Body of pancreas (tissue), 4 donors: ENCODE results near the gene TMEM208. TPM values are rescaled to one million over a fixed set of nuclear protein-coding genes. Genes with fewer than 3 reads are reported as not detected.

Experiments
- ATAC-seq: fragments of 150-250 bp; one replicate; pipeline ENCODE4 v1.9.1; 2016
- DNase-seq, 4 donors: peaks; one replicate each; pipeline ENCODE4 v3.0.0-alpha.2; 2019
- H3K27ac ChIP-seq, 4 donors: fragments of 200-600 bp; sonication (generic); 1 replicate in 3 of 4; 2 replicates in 1 of 4; pipeline versions ENCODE4 v1.5.1 to v1.6.1; 2016 to 2019; ENCODE audit warnings: mild to moderate bottlenecking in 1 of 4, mixed read lengths in 1 of 4, moderate library complexity in 1 of 4
- H3K27me3 ChIP-seq, 2 donors: fragments of 200-600 bp; sonication (generic); one replicate each; pipeline ENCODE4 v1.6.0; 2016; ENCODE audit warnings: mild to moderate bottlenecking in 1 of 2
- H3K36me3 ChIP-seq, 2 donors: fragments of 200-600 bp; sonication (generic); replicated peaks in 1 of 2; 2 replicates each; pipeline ENCODE4 v1.5.1; 2016; ENCODE audit warnings: low read depth in 2 of 2; ENCODE audit not compliant: insufficient read depth in 1 of 2
- H3K4me1 ChIP-seq: fragments of 200-600 bp; sonication (generic); one replicate; pipeline ENCODE4 v1.6.0; 2016
- H3K4me3 ChIP-seq, 2 donors: fragments of 200-600 bp; sonication (generic); 1 replicate in 1 of 2; 2 replicates in 1 of 2; pipeline ENCODE4 v1.5.1; 2016 to 2019
- H3K9me3 ChIP-seq, 3 donors: fragments of 200-600 bp; sonication (generic); 1 replicate in 2 of 3; 2 replicates in 1 of 3; pipeline ENCODE4 v1.5.1; 2016
- CTCF ChIP-seq, 7 experiments: fragments of 450-650 bp in 4 of 7; fragments of 200-600 bp in 3 of 7; sonication (generic) in 3 of 7; IDR thresholded peaks; one replicate each; pipeline ENCODE4 v1.5.1; 2016 to 2019; ENCODE audit warnings: antibody characterized with exemption in 7 of 7
- POLR2A ChIP-seq, 3 donors: fragments of 450-650 bp; IDR thresholded peaks; one replicate each; pipeline ENCODE4 v1.6.1; 2016; ENCODE audit warnings: antibody characterized with exemption in 3 of 3, mild to moderate bottlenecking in 2 of 3
- WGBS, 2 donors: methylation state at CpG; one replicate each; pipeline ENCODE4 v1.1.5; 2017; 5-methylcytosine and 5-hydroxymethylcytosine counted together
- intact Hi-C: fragments of 100-400 bp; cut with DNase I; formaldehyde crosslinking; loops from one replicate; pipeline ENCODE4 v1.15.1; 2023
- total RNA-seq, 2 donors: library from RNA; depleted of rRNA; stranded (reverse); fragments of >200 nt; gene quantifications; one replicate each; pipeline ENCODE4 v1.1.0, GENCODE V29; 2016

The TMEM208 gene
- total RNA-seq, 2 donors from 2014 or later = 35.8 to 48.1 TPM

- TF ChIP-seq CTCF (IDR thresholded peaks at IDR 0.05) = peak; percentile 39 to 80 (median 68)
- peak; percentile 65 to 75 (median 74) for TF ChIP-seq POLR2A (IDR thresholded peaks at IDR 0.05)
- no peaks in the 10 kb centered on the region for H3K9me3 ChIP-seq
- H3K36me3 ChIP-seq = peaks cover 28 to 49% of the 10 kb centered on the region in 2 donors
- ATAC-seq (peak; percentile 83), DNase-seq (peak; percentile 79 to 85 (median 82))
- 15 to 24% methylated on average over 6 to 59 of the region's 61 CpGs for WGBS, 2 donors
- peak within 1 kb of the TSS; percentile 67 to 88 (median 76) for H3K27ac ChIP-seq
- H3K4me1 ChIP-seq = peaks cover 28% of the 10 kb centered on the region
- intact Hi-C loops = no loop called here
- peak within 1 kb of the TSS; percentile 49 to 93 for H3K4me3 ChIP-seq
- H3K27me3 ChIP-seq = no peaks in the 10 kb centered on the region
Observed at GRCh38 chr16:67199011-67199807, 27.7 kb upstream of the TMEM208 start, which contains the start of gene ELMO3. Gene ELMO3, plus strand, starts transcription at chr16:67199131. Its CDS starts 196 bp downstream, at chr16:67199327.

GRCh38 chr16:67199808-67200198 is 27.1 kb upstream of the TMEM208 start:
- Histone ChIP-seq H3K9me3 (no peaks in the 10 kb centered on the region), H3K27ac (peak overlapping the region; percentile 67 to 88 (median 76)), H3K4me3 (peak overlapping the region; percentile 49 to 93), H3K27me3 (no peaks in the 10 kb centered on the region), H3K36me3 (peaks cover 28 to 48% of the 10 kb centered on the region in 2 donors), H3K4me1 (peaks cover 28% of the 10 kb centered on the region)
- TF ChIP-seq CTCF (IDR thresholded peaks at IDR 0.05) (peak in 4 of 7 experiments; percentile 3 to 16 (median 8)), POLR2A (IDR thresholded peaks at IDR 0.05) (no peak)
- ATAC-seq (peak; percentile 10), DNase-seq (peak in 1 of 4 donors; percentile 41)
- WGBS, 2 donors = 15 to 17% methylated on average over 15 to 16 of the region's 22 CpGs
- intact Hi-C loops = no loop called here

GRCh38 chr16:67200491-67200890 is 26.4 kb upstream of the TMEM208 start:
- H3K36me3 ChIP-seq = peaks cover 24 to 45% of the 10 kb centered on the region in 2 donors
- H3K27ac ChIP-seq = peak overlapping the region in 1 of 4 donors; percentile 81
- TF ChIP-seq CTCF (IDR thresholded peaks at IDR 0.05) (no peak), POLR2A (IDR thresholded peaks at IDR 0.05) (no peak)
- no peaks in the 10 kb centered on the region for H3K9me3 ChIP-seq
- no peaks in the 10 kb centered on the region for H3K27me3 ChIP-seq
- no peak for DNase-seq
- no peak overlapping the region for H3K4me3 ChIP-seq
- peaks cover 28% of the 10 kb centered on the region for H3K4me1 ChIP-seq
- 84 to 93% methylated on average over 3 to 4 of the region's 8 CpGs for WGBS, 2 donors
- intact Hi-C loops = no loop called here
- no peak for ATAC-seq

- no peak for DNase-seq
- H3K9me3 ChIP-seq = no peaks in the 10 kb centered on the region
Observed at GRCh38 chr16:67201411-67202345, 25.3 kb upstream of the TMEM208 start.

More at GRCh38 chr16:67201411-67202345, 25.3 kb upstream of the TMEM208 start:
- peaks cover 16 to 37% of the 10 kb centered on the region in 2 donors for H3K36me3 ChIP-seq
- intact Hi-C loops = no loop called here
- no peak overlapping the region for H3K27ac ChIP-seq
- no peak overlapping the region for H3K4me3 ChIP-seq
- 91 to 92% methylated on average over 21 to 40 of the region's 40 CpGs for WGBS, 2 donors
- TF ChIP-seq CTCF (IDR thresholded peaks at IDR 0.05) (no peak), POLR2A (IDR thresholded peaks at IDR 0.05) (no peak)
- peaks cover 28% of the 10 kb centered on the region for H3K4me1 ChIP-seq
- no peak for ATAC-seq
- H3K27me3 ChIP-seq = no peaks in the 10 kb centered on the region
